ENCODE measurements around the gene CD200R1.

Gene CD200R1

GRCh38 chr3:112974894-112975293, at the start of gene CD200R1:
TSS of gene CD200R1 (minus strand) at chr3:112975103. CDS start at chr3:112974857, 246 bp downstream.
- TF ChIP-seq CTCF (IDR thresholded peaks at IDR 0.05; ENCODE audit: extremely low read depth, missing control alignments): no peak

GRCh38 chr3:113021471-113021870, 46.6 kb upstream of the CD200R1 start:
- TF ChIP-seq CTCF (IDR thresholded peaks at IDR 0.05; ENCODE audit: extremely low read depth, missing control alignments): no peak
- DNase-seq (ENCODE audit: low spot score): no peak

More at GRCh38 chr3:112974894-112975293, at the start of gene CD200R1:
- DNase-seq (ENCODE audit: low spot score): no peak

- peak; percentile 92 for DNase-seq (ENCODE audit: low spot score)
- no peak for TF ChIP-seq CTCF (IDR thresholded peaks at IDR 0.05; ENCODE audit: extremely low read depth, missing control alignments)
Measured at GRCh38 chr3:113019182-113020137, 44.6 kb upstream of the CD200R1 start.

DNA sequence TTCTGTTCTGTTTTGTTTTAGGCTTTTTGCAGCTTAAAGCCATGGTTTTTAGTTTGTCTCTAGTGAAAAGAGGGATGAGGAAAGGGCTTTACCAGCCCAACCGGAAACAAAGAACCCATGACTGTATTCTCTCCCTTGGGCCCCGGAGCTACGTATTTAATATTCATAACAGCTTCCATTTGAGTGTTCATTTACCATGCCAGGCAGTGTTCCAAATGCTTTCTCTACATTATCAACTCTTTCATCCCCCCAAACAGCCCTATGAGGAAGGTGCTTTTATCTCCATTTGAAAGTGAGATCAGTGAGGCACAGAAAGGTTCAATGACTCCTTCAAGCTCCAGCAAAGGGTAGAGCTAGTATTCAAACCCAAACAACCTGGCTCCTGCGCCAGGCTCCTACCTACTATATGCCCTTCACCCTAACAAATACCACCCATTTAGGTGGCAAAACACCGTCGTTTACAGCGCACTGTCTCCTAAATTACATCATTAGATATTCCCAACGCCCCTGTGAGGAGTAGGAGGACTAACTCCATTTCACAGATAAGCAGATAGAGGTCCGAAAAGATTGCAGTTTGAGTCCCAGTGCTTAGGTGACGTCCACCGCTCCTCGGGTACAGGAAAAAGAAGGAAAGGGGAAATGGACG, 43.8 kb upstream of the CD200R1 start:
- TF ChIP-seq CTCF (IDR thresholded peaks at IDR 0.05; ENCODE audit: extremely low read depth, missing control alignments): no peak
- no peak for DNase-seq (ENCODE audit: low spot score)

DNA sequence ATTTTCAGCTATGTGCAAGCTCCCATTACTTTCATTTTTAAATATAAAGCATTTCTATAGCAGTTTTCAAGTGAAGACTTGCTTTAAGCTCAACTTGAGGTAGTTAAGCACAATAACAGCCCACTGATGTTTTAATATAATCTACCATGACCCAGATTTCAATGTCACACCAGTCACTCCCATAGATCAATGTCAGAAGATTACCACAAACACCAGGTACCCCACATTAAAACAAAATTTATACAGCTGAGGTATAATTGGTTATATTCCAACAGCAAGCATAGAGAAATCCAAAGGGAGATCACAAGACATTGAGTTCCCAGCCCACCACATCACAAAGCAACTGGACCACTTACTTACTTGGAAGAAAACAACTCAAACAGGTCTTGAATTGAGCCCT, 38.7 kb upstream of the CD200R1 start:
- no peak for TF ChIP-seq CTCF (IDR thresholded peaks at IDR 0.05; ENCODE audit: extremely low read depth, missing control alignments)
- no peak for DNase-seq (ENCODE audit: low spot score)

GRCh38 chr3:113008117-113008516, 33.2 kb upstream of the CD200R1 start:
- DNase-seq (ENCODE audit: low spot score): no peak
- no peak for TF ChIP-seq CTCF (IDR thresholded peaks at IDR 0.05; ENCODE audit: extremely low read depth, missing control alignments)
